ENCODE measurements around the gene PARD3B.

DNA sequence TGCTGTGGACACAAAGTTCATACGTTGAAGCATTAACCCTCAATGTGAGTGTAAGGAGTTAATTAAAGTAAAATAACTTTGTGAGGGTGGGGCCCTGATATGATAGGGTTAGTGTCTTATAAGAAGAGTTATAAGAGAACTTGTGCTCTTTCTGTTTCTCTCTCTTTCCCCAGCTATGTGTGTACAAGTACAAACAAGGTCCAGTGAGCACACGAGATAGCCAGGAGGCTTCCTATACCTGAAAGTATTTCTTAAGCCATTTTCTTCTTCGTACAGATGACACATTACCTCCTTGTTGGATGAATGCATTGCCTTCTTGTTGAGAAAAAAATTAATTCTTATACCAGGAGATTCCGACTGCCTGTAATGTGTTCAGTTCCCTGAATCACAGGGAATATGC lies 301.2 kb downstream of the PARD3B start:
- TF ChIP-seq CTCF (IDR thresholded peaks at IDR 0.05; ENCODE audit: low read length) (no peak), EZH2 (optimal IDR thresholded peaks at IDR 0.05; ENCODE audit: low read depth, low read length) (no peak), EZH2phosphoT487 (IDR thresholded peaks at IDR 0.05; ENCODE audit: low read length) (no peak)

Measured in MM.1S (cell line).